Globus pallidus (tissue), 1 donor: ENCODE data around the gene OR13J1.
A peak's percentile ranks its signal among the peaks of the same experiment; 100 is the strongest.

Experiments used
- DNase-seq: peaks from one replicate; pipeline ENCODE4 v3.0.0-alpha.2; 2015; ENCODE audit warnings: low spot score

The OR13J1 gene

DNA sequence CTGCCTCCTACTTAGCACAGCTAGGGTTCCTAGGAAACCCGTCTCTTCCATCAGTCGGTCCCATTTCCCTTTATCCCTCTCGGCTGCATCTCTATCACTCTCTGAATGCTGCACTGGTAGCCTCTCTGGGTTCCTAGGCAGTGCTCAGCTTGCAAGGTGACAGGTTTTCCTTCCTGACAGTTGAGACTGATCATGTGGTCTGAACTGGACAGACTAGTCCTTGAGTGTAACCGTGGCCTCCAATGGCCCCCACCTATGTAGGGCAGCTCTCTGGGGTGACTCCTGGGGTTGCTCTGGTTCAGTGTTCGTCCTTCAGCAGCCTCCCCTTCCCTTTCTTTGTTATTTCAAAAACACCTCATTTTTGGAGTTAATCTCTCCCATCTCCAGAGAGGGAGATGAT, 37.4 kb downstream of the OR13J1 start:
- DNase-seq = no peak

DNA sequence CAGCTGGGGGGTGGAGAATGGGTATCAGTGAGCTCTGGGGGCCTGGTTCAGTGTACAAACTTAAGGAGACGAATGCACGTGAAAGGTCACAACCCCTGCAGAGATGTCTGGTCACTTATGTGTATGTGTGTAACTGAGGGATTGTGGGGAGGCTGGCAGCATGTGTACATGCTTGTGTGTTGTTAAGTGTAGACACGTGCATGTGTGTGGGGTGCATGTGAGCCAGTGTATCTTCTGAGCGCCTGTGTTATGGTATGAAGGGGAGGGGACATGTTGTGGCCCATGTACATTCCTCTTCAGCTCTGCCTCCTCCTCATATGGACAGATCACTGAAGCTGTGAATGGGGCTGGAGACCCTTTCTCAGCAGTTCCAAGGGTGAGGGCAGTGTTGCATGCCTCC, 39.2 kb downstream of the OR13J1 start:
- no peak for DNase-seq

DNA sequence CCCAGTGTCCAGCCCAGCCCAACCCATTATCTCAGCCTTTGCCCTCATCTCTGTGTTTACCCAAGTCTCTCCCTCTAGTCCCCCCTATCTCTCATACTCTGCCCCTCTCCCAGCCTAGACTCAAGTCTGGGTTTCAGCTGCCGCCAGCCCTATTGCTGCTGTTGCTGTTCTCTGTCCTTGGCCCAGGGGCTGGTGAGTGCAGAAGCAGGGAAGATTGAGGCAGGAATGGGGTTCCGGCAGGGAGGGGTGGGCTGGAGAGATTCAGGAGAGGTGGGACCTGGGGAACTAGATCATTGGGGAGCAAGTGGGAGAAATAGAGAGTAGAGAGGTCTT, 40.5 kb downstream of the OR13J1 start:
- no peak for DNase-seq

DNA sequence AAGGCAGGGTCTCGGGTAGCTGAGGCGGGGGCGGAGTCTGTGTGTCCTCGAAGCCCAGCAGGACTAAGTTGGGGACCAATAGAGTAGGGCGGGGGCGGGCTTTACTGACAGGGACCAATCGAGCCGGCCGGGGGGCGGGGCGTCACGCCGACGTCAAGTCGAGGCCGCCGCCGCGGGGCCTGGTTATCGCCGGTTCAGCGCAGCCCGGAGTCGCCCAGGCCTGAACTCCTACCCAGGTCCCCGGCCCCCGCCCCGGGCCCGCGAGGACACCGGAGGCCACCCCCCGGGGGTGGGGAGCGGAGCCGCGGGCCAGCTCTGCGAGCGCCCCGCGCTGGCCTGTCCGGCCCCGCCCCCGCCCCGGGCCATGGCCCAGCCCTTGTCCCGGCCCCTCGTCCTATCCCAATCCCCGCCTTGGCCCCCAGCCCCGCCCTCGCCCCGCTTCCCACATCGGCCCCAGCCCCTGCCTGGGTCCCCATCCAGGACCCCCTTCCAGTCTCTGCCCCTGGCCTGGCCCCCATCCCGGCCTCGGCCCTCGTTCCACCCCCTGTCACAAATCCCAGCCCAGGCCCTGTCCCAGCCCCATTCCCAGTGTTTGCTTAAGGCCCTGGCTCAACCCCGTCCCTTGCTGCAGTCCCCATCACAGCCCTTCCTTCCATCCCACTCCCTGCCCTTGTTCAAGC, 41.0 kb downstream of the OR13J1 start, which contains the start of gene TMEM8B:
Gene TMEM8B, plus strand, starts transcription at position 145 of the 680 bp plus-strand sequence. Its CDS starts 220 bp downstream, at position 365.
- peak; percentile 94 for DNase-seq

DNA sequence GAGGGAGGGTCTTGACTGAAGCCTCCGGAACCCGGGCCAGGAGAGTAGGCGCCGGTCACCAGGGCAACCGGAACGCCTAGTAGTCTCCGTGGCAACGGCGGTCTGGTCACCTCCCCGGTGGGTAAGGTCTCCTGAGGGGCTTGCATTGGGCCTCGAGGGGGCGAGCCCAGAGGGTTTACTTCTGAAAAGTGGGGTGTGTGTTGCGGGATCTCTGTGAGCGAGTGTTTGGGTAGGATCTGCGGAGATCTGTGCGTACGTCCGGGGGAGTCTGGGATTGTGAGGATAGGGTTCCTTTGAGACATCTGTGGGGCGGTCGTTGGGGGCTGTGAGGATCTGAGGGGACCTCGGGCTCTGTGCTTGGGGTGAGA, 41.5 kb downstream of the OR13J1 start, which contains the start of gene FAM221B:
Gene FAM221B, minus strand, starts transcription at position 17 of the 368 bp plus-strand sequence. CDS start 2,571 bp downstream, outside the sequence.
- DNase-seq = no peak

DNA sequence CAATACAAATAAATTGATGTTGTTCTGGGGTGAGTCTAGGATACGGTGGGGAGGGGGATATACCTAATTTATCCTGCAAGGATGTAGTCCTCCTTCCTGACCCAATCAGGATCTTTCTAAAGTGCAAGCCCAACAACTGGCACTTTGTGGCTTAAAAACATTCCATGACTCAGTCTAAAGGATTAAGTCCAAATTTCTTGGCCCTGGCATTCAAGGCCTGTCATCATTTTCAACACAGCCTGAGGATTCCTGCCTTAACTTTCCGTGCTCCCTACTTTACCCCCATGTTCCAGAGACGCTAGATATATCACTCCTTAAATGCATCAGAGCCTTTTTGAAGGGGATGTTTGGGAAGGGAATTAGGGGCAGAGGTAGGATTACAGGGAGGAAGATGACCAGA, 42.7 kb downstream of the OR13J1 start:
- DNase-seq = no peak

DNA sequence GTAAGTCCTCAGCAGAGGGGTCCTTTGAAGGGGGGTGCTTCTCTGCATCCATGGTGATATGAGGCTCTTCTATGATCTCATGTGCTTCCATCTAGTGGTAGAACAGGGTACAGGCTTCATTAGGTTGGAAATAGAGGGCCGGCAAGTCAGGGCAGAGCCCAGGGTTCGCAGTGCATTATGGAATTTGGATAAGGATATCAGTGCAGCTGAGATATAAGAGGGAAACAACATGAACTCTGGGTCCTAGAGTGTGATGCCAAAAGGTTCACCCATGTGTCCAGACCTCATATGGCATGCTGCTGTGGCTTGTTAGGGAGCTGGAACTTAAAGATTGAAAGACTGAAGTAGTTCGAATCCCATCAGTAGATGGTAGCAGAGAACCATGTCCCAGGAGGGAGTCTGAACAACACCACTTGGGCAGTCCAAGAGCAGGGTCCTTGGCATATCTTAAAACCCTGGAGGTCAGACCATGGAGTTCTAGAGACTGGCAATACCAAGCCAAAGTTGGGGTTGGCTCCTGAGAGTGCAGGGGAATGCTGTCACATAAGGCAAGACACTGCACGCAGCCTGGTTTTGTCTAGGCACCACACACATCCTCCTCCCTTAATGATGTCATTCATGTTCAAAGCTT, 44.0 kb downstream of the OR13J1 start:
- peak; percentile 49 for DNase-seq

DNA sequence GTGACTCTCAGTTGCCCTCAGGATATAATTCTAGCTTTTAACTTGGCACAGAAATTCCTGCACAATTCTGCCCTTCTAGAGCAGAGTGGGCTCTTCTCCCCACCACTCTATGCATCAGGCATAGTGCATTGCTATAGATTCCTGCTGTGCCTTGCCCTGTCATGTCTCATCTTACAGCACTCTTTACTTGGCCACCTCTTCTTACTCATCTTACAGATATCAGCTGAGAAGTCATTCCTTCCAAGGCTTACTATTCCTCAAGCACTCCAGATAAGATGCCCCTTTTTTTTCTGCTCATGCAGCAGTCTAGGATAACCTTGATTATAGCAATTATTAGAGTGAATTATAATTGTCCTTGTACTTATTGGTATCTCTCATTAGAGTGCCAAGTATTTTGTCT, 47.3 kb downstream of the OR13J1 start:
- no peak for DNase-seq

DNA sequence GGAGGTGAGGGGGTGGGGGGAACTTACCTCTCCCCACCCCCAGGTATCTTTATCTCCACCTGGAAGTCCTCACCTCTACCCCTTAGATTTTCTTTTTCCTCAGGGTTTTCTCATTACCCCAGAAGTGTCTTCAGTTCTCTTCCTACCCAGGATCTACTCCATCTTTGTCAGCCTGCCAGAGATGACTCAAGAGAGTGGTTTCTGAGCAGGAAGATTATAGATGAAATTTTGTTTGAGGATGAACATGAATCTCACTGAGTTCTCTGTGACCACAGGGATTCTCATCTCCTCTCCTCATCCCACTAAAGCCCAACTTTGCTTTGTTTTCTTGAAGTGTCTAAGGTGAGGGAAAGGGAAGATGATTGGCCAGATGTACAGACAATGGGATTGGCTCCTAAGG, 50.1 kb downstream of the OR13J1 start:
- no peak for DNase-seq
